Central memory CD8-positive, alpha-beta T cell (primary cell): Measurements from ENCODE around the gene STK32A.

Experiments used
- ATAC-seq: fragments of 150-1000 bp; cut with Tn5 transposase; replicated peaks from 2 replicates; pipeline ENCODE4 v1.10.0; 2022; ENCODE audit warnings: mild to moderate bottlenecking, moderate FRiP score, moderate number of reproducible peaks; ENCODE audit not compliant: poor library complexity, severe bottlenecking; ENCODE audit errors: extremely low read depth
- DNase-seq, 2 donors: peaks; one replicate each; pipeline ENCODE4 v3.0.0; 2021; ENCODE audit warnings: low spot score in 2 of 2
- H3K27ac Mint-ChIP-seq: one replicate; pipeline ENCODE4 v1.8.0; 2022; ENCODE audit warnings: low read depth, mild to moderate bottlenecking, moderate library complexity, mixed read lengths
- H3K27me3 Mint-ChIP-seq: one replicate; pipeline ENCODE4 v1.8.0; 2022; ENCODE audit warnings: mixed read lengths
- H3K36me3 Mint-ChIP-seq: one replicate; pipeline ENCODE4 v1.8.0; 2022; ENCODE audit warnings: mild to moderate bottlenecking, moderate library complexity, mixed read lengths; ENCODE audit not compliant: insufficient read depth
- H3K4me1 Mint-ChIP-seq: one replicate; pipeline ENCODE4 v1.8.0; 2022; ENCODE audit warnings: mixed read lengths
- H3K4me3 Mint-ChIP-seq: one replicate; pipeline ENCODE4 v1.8.0; 2022; ENCODE audit warnings: mild to moderate bottlenecking, moderate library complexity, mixed read lengths
- H3K9me3 Mint-ChIP-seq: one replicate; pipeline ENCODE4 v1.8.0; 2022; ENCODE audit warnings: mixed read lengths

The STK32A gene

DNA sequence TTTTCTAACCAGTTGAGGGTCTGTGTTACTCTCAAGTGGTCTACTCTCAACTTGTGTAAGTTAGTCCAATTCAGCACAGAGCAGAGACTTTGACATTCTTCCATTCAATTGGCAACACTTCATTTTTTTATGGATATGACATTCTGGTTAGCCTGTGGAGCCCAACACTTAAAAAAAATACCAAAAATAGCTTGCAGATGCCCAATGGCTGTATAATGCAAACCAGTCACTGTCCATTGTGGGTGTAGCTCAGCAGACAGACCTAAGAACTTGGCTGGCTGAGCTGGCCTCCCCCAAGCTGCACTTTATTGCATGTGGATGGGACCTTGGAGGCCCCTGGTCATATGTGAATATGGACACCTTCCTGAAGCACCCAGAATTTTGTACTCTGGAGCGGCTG is 171.8 kb downstream of the STK32A start:
- Mint-ChIP-seq H3K4me3 (no peak overlapping the region), H3K27me3 (peaks cover 14% of the 10 kb centered on the region), H3K4me1 (no peaks in the 10 kb centered on the region), H3K27ac (no peak overlapping the region), H3K36me3 (no peaks in the 10 kb centered on the region), H3K9me3 (no peaks in the 10 kb centered on the region)
- DNase-seq, result no peak
- ATAC-seq, result no peak

DNA sequence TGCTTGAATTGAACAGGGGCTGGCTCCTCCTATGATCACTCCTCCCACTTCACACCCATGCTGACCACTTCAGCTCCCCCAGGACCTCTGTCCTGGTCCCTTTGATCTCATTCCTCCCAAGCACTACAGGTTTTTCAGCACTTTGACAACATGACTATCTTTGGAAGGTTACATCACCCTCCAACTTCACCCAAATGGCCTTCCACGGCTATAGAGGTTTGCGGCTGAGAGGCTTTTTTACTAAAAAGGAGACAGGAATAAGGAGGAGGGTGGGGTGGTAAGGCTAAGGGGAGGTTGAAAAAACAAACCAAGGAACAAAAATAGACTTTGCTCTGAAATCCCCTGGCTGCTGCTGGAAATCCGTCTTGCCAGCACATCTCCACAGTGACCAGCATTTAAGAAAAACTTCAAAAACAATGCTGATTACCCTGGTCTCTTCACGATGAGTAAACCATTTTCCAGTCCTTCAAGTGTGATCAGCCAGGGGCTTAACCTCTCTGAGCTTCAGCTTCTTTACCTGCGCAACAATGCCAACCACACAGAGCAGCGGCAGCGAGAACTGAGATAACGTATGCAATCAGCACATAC is 172.4 kb downstream of the STK32A start:
- Mint-ChIP-seq H3K27me3 (peaks cover 14% of the 10 kb centered on the region), H3K4me3 (no peak overlapping the region), H3K36me3 (no peaks in the 10 kb centered on the region), H3K27ac (no peak overlapping the region), H3K4me1 (no peaks in the 10 kb centered on the region), H3K9me3 (no peaks in the 10 kb centered on the region)
- DNase-seq (no peak), ATAC-seq (no peak)

DNA sequence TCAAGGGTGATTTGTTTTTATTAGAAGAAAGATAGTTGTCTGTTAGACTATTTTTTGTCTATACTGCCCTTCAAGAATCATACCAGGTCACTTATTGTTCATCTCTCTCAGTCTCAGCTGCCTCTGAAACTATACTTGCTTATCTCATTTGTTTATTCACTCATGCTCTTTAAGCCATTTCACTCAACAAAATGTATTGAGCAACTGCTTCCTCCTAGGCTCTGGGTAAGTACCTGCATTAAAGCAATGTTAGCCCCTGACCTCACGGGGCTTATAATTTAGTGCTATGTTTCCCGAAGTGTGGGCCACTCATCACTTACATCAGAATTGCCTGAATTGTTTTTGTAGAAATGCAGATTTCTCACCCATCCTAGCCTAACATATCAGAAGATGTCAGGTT is 174.2 kb downstream of the STK32A start:
- Mint-ChIP-seq H3K27me3 (peaks cover 14% of the 10 kb centered on the region), H3K9me3 (no peaks in the 10 kb centered on the region), H3K4me3 (no peak overlapping the region), H3K36me3 (no peaks in the 10 kb centered on the region), H3K4me1 (no peaks in the 10 kb centered on the region), H3K27ac (no peak overlapping the region)
- ATAC-seq (no peak), DNase-seq (no peak)

DNA sequence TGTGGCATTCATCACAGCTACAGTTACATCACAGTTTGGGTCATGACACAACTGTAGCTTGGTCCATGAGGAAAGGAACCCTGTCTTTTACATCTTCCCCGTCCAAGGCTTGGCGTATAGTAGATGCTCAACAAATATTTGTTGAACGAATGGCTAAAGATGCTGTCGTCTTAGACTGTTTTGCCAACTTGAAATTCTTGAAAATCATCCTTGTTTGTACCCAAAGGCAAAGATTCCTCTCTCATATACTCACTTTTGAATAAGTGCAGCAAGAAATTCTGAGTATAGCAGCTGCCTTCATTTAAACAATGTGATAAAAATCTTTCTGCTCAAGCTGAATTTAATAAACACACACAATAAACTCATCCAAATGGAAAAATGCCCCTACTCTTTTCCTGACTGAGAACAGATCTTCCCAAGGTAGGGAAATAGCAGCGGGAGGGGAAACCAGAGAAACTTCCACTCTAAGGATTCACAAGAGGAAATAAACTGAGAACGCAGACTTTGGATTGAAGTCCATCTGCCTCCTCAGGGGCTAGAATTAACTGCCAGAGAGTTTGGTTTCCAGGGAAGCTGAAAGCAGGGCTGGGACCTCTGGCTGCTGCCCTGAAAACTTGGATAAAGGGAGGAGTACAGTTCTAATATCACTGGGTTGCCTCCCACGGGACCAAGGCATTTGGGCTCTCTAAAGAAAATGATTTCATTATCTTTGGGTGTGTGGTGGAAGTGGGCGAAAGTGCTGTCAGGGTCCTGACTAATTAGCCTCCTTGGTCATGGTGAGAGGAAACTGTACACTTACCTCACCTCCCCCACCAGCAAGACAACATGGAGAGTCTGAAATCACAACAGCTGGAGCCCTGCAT is 175.9 kb downstream of the STK32A start:
- Mint-ChIP-seq H3K27me3 (peaks cover 20% of the 10 kb centered on the region), H3K4me3 (no peak overlapping the region), H3K9me3 (no peaks in the 10 kb centered on the region), H3K36me3 (no peaks in the 10 kb centered on the region), H3K27ac (no peak overlapping the region), H3K4me1 (no peaks in the 10 kb centered on the region)
- ATAC-seq (no peak), DNase-seq (no peak)

DNA sequence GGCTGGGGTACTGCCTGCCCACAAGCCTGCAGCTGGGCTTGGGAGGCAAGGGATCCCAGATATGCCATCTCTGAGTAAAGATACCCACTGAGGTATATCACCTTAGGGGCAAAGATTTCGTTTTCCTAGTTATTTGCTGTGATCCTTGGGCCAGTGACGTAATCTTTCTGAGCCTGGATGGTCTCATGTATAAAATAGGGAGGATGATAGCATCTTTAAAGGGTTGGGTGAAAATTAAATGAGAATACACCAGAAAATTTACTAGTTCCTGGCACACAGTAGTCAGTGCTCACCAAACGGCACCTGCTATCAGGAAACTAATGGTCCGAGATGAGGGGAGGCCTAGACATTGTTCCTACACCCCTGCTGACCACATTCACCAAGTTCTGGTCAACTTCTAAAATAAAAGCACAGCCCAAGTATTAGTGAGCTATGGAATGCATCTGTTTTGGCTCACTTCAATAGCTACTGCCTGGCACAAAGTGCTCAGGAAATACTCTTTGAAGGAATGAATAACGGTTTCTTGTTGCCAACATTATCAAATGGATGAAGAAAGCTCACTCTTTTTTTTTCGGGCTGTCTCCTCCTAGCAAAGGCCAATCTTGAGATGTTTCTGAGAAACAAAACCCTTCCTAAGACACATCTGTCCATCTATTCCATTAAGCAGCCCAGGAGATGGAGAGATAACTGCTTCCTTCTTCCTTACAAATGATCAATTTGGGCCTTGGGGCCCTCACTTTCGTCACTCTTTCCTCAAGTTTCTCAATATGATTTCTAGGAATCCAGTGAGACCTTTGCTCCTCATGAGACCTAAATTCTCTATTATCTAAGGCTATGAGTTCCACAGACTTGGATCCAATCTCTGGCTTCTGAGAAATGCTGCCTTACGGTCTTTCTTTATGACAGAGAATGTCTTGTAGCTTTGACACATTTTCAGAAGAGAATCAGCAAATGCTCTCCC is 176.8 kb downstream of the STK32A start:
- Mint-ChIP-seq H3K4me3 (no peak overlapping the region), H3K27me3 (peaks cover 18% of the 10 kb centered on the region), H3K27ac (no peak overlapping the region), H3K9me3 (no peaks in the 10 kb centered on the region), H3K36me3 (no peaks in the 10 kb centered on the region), H3K4me1 (no peaks in the 10 kb centered on the region)
- no peak for ATAC-seq
- DNase-seq, result no peak

- H3K27ac Mint-ChIP-seq, result no peak overlapping the region
- peaks cover 10% of the 10 kb centered on the region for H3K27me3 Mint-ChIP-seq
- no peak for DNase-seq
- H3K36me3 Mint-ChIP-seq, result no peaks in the 10 kb centered on the region
- ATAC-seq, result no peak
- no peaks in the 10 kb centered on the region for H3K4me1 Mint-ChIP-seq
- H3K9me3 Mint-ChIP-seq, result no peaks in the 10 kb centered on the region
- no peak overlapping the region for H3K4me3 Mint-ChIP-seq
These were observed 177.7 kb downstream of the STK32A start for GRCh38 chr5:147412561-147412960.

DNA sequence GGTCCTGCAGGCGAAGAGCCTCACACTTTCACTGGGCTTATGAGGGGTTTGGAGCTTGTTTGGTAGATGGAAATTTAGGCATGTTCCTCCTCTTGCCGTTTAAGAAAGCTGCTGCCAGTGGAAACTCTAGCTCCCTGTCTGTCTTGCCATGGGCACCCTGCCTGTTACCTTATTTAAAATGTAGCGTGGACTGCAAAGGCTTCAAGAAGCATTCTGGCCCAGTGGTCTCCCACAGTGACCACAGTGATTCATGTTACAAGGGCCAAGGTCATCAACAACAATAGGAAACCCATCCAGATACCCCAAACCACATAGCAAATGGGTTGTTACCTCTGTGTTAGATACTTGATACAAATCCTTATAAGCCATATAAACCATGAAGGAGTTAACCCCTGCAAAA is 178.4 kb downstream of the STK32A start:
- no peak for ATAC-seq
- DNase-seq, result no peak
- Mint-ChIP-seq H3K9me3 (no peaks in the 10 kb centered on the region), H3K27ac (no peak overlapping the region), H3K27me3 (peaks cover 10% of the 10 kb centered on the region), H3K36me3 (no peaks in the 10 kb centered on the region), H3K4me3 (no peak overlapping the region), H3K4me1 (no peaks in the 10 kb centered on the region)

- no peak for ATAC-seq
- Mint-ChIP-seq H3K27me3 (peaks cover 25% of the 10 kb centered on the region), H3K4me3 (no peak overlapping the region), H3K4me1 (no peaks in the 10 kb centered on the region), H3K27ac (no peak overlapping the region), H3K9me3 (no peaks in the 10 kb centered on the region), H3K36me3 (no peaks in the 10 kb centered on the region)
- DNase-seq, result no peak
These were observed 180.8 kb downstream of the STK32A start for GRCh38 chr5:147415651-147416050.

GRCh38 chr5:147417135-147417813 is 182.4 kb downstream of the STK32A start:
- no peak overlapping the region for H3K4me3 Mint-ChIP-seq
- no peak for ATAC-seq
- H3K4me1 Mint-ChIP-seq, result no peaks in the 10 kb centered on the region

GRCh38 chr5:147418613-147419012 is 183.8 kb downstream of the STK32A start:
- no peak overlapping the region for H3K4me3 Mint-ChIP-seq
- no peaks in the 10 kb centered on the region for H3K9me3 Mint-ChIP-seq
- H3K27me3 Mint-ChIP-seq, result peaks cover 25% of the 10 kb centered on the region
- H3K36me3 Mint-ChIP-seq, result no peaks in the 10 kb centered on the region
- H3K27ac Mint-ChIP-seq, result no peak overlapping the region
- DNase-seq, result no peak
- no peaks in the 10 kb centered on the region for H3K4me1 Mint-ChIP-seq
- ATAC-seq, result no peak

More at GRCh38 chr5:147417135-147417813, 182.4 kb downstream of the STK32A start:
- H3K36me3 Mint-ChIP-seq, result no peaks in the 10 kb centered on the region
- H3K27ac Mint-ChIP-seq, result no peak overlapping the region
- no peaks in the 10 kb centered on the region for H3K9me3 Mint-ChIP-seq
- peaks cover 25% of the 10 kb centered on the region for H3K27me3 Mint-ChIP-seq
- DNase-seq, result no peak

DNA sequence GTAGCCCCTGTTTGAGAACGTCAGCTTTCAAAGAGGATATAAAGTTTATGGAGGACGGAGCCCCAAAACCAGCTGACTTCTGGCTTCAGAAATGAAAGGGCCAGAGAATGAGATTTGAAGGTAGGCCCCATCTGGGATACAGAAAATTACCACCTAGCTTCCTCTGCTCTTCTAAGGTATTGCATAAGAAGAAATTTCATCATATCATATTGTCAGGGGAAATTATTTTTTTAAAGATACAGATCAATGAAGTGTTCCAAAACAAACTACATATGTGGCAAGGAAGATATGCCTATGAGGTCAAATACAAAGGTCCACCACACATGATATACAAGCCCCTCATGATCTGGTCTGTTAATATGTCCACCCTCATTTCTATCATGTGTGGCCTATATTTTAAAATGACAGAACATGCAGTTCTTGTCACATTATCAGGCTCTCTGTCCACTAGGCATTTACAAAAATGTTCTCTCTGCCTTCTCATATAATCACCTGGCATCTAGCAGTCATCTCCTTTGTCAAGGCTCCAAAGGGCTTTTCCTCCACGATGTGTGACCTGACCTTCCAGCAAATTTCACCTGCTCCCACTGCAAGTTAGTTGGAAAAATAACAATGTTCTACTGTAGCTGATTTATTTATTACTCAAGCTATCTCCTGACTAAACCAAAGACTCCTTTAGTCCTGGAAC is 192.0 kb downstream of the STK32A start:
- no peak for DNase-seq
- Mint-ChIP-seq H3K36me3 (no peaks in the 10 kb centered on the region), H3K4me3 (no peak overlapping the region), H3K27me3 (peaks cover 14% of the 10 kb centered on the region), H3K27ac (no peak overlapping the region), H3K9me3 (no peaks in the 10 kb centered on the region), H3K4me1 (no peaks in the 10 kb centered on the region)
- ATAC-seq, result no peak
